GM18858 (cell line): ENCODE measurements around the gene R3HDM1.
"Not testable (repeated sequence)": the region's sequence is repeated elsewhere in the genome, so short reads cannot be mapped to it uniquely, and the experiment has no call there.

Experiments
- ATAC-seq: cut with Tn5 transposase; IDR thresholded peaks from one replicate; pipeline ENCODE4 v1.9.1; 2021; ENCODE audit not compliant: unreplicated experiment

The R3HDM1 gene

DNA sequence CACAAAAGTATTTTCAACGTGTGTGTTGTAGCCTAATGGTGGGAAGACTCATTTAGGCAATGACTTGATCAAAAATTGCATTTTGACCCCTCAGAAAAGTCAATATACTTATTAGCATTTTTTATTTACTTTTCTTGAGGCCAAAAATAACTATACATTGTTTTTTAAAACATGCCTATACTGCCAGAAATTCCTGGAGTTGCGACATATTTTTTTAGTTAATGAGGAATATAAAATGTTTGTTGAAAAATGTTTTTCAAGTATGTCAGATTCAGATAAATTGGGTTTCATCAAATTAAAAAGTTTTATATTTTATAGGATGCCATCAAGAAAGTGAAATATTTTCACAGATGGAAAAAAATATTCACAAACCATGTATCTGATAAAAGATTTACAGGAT lies 39.6 kb downstream of the R3HDM1 start:
- no peak for ATAC-seq

DNA sequence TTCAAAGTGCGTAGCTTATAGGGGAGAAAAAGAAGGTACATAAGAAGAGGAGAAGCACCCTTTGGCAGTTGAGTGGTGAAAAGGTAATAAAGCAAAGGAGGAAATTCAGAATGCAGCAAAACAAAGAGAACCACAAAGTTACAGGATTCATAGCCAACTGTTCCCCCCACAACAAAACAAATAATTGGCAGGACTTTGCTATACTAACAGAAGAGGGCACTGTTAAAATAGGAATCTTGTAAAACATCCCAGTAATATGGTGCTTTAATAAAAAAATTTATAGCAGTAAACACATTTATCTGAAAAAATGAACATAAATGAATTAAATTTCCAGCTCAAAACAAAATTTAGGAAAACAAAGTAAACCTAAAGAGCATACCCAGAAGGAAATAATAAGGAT lies 42.3 kb downstream of the R3HDM1 start:
- ATAC-seq, result no peak

DNA sequence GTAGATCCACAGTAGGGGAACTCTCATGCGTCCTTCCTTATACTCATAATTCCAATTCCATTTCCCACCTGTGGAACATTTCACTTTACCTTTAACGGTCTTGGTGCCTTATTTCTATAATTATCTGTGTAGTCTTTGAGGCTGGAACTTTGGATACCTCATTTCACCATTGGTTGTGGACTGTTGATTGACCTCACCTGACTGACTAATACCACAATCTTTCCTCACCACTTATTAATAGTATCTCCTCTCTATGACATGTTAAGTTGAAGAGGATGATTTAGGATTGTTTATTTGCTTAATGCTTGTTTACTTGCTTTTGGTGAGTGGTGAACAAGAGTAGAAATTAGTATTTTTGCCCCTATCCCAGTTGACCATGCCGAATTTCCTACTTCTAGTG lies 50.0 kb downstream of the R3HDM1 start:
- ATAC-seq, result no peak

DNA sequence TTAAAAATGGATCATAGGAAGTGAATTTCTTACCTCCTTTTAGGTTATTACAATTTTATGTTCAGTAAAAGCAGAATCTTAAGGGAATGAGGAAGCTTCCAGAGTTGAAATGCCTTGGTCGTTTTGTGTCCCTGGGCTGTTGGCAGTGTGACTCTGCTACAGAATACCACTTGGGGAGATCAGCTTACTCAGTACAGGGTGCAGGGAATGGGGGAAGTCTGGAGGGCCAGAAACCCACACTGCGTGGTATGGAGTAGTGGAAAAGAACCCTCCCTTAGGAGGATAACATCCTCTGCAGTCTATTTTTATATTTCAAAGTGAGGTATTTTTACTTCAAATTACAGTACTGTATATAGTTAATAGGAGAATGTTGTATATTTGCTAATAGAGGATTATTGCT lies 51.1 kb downstream of the R3HDM1 start:
- no peak for ATAC-seq

DNA sequence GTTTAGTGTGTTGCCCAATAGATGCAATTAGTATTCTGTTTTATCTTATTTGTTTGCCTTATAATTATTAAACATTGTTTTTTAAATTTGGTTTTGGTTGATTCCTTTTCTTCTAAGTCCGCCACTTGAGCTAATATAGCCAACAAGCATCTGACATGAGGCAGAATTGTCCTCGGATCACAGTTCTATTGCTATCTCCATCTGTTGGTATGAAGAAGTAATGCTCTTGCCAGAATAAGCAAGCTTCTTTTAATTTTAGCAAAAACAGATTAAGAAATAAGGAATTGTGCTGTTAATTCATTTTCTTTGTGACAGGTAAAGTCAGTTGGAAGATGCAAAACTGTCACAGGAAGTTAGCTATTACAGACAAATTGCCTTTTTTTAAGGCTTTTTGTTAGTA lies 54.3 kb downstream of the R3HDM1 start:
- no peak for ATAC-seq

DNA sequence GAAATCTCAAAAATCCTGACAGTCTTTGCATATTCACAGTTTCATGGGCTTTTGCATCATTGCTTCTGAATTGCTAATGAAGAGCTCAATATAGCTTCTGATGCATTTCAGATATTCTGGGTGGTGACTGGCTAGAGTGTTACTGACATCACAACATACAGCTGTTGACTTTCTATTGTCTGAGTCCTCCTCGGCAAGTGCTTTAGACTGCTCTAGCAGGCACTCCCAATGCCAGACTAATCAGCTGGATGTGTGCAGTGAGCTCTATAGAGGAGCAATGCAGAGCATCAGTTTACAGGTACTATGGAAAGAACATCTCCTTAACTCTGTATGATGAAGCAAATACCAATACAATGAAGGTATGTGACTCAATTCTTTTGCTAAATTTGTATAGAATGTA lies 54.9 kb downstream of the R3HDM1 start:
- ATAC-seq, result peak; percentile 50

DNA sequence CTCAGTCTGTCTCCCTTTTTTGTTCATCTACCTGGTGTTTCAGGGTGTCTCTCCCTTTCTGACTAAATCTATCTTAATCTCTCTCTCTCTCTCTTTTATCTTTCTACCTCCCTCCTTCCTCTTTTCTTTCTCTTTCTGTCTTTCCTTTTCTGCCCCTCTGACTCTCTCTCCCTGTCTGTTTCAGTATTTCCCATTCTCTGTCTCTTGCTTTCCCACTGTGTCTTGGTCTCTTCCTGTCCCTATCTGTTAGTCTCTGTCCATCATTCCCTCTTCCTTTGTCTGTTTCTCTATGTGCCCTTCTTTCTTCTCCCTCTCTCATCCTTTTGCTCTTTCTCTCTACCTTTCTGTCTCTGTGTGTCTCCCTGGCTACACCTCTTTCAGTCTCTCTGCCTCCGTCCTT lies 56.7 kb downstream of the R3HDM1 start:
- ATAC-seq, result no peak

DNA sequence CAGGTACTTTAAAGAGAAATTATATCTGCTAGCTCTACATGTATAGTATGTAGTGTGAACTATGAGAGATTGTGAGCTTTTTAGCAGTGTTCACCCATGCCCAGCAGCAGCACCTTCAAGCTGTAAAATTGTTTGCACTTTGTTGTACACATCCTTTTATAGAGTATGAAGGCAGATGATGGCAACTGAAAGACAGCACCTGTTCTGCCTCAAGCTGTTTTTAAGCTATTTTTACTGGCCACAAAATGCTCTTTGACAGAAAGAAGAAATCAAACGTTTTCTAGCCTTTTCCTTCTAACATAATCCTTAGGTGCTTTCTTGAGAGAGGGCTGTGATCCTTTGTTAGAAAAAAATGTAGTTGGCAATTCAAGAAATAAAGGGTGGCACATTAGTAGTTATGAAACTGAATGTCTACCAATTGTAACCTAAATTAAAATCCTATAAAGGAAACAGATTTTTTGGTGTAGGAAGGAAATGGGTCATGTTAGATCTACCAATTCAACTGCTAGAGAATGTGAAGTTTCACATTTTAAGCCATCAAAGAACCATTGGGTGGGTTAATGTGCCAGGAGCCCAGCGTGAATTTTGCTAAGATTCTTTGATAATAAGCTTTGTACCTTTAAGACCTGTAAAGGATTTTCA lies 59.5 kb downstream of the R3HDM1 start:
- ATAC-seq, result peak; percentile 40

DNA sequence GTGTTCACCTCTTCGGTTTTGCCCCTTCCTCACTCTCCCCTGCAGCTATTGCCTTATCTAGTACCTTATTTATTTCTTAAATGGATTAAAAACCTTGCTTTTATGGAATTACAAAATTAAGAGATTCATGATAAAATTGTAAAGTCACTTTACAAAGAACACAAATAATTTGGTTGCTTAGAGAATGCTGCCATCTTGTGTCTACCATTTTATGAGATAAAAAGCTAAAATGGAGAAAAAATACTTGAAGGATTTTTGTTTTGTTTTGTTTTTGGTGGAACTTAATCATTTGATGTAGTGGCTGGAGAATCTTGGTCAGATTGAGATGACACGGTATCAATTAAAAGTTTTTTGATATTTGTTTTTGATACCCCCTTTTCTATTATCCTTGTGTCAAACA lies 69.6 kb downstream of the R3HDM1 start:
- no peak for ATAC-seq

DNA sequence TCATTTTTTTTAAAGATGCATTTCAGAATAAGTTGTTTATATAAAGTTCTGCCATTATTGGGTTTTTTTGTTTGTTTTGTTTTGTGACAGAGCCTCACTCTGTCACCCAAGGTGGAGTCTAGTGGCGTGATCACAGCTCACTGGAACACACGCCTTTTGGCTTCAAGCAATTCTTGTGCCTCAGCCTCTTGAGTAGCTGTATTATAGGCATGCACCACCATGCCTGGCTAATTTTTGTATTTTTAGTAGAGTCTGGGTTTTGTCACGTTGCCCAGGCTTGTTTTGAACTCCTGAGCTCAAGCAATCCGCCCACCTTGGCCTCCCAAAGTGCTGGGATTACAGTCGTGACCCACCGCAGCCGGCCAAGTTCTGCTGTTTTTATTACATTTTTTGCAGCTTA lies 72.3 kb downstream of the R3HDM1 start:
- ATAC-seq, result no peak

DNA sequence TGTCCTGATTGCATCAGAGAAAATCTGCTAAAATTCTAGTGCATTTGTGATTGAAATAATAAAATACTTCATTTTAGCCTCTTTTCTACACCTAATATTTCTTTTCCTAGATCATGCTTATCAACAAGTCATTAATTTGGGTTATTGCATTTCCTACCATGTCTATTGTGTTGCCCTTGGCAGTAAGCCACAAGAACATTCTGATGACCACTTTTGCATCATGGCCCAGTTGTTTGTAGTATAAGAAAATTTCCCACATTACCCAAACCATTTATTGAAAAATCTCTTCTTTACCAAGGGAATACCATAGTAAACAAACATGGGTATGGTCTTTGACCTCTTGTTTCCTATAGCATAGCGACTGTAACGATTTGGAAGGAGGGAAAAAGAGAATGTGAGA lies 76.3 kb downstream of the R3HDM1 start:
- no peak for ATAC-seq

DNA sequence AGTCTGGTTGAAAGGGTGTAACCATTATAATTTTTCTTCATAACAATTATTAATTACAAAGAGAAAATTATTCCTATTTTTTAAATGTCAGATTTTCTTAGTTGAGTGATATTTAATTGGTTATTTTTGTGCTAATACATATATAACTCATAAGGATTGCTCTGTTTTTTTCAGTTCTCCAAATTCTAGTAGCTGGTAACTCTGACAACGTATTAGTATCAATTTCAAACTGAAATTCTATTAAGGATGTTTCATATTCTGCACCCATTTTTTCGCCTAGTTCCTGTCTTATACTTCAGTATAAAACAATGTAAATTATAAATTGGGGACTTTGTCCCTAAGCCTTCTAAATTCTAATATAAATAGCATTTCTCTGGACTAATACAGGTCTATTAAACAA lies 81.0 kb downstream of the R3HDM1 start:
- ATAC-seq, result no peak

DNA sequence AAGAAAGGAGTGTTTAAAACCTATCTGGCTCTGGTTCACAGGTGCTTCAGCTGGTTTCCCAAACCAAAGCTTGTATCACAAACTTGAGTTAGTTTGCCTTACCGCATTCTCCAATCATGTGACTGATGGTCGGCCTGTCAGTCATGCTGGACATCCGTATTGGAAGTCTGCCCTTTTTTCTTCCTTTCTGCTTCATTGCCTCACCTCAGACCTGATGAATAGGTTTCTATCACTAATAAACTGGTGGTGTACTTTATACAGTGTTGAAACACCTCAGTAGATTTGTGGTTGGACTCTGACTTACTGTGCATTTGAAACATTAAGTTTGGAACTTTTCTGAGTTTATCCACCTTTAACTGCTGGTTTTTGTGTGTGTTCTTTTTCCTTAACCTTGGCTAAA lies 84.1 kb downstream of the R3HDM1 start:
- no peak for ATAC-seq

DNA sequence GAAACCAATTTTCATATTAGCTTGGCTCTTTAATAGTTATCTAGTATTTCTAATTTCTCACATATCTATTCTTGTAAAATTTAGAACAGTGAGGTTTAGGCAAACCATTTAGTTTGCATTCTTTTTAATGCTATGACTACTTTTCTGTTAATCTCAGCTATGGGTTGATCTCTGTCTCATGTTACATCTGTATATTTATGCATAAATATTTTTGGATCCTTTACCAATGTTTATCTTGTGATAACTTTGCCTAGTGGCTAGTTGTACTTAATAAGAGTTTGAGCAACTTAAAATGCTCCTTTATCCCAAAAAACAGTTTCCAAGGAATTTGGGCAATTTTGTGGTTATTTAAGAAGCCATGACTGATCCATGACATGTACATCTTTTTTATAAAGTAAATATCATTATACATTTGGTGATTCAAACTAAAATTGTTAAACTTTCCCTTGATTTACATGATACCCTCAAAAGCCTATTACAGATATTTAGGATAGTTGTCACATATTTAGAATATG lies 86.3 kb downstream of the R3HDM1 start:
- ATAC-seq, result no peak

DNA sequence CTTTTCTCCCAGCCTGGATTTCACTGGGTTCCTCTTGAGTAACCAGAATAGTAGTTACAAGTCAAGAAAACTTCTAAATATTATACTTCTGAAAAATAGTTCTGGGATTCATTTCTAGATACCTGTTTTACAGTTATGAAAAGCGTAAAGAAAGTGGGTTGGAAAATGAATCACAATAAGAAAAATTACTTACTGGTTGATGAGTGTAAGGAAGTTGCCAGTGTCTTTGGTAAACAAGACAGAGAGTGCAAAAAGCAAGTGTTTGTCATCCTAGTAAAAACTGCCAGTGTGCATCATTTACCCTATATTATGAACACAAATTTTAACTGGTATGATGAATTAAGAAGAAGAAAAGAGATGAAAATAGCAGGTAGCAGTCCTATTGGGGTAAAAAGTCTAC lies 88.9 kb downstream of the R3HDM1 start:
- no peak for ATAC-seq

DNA sequence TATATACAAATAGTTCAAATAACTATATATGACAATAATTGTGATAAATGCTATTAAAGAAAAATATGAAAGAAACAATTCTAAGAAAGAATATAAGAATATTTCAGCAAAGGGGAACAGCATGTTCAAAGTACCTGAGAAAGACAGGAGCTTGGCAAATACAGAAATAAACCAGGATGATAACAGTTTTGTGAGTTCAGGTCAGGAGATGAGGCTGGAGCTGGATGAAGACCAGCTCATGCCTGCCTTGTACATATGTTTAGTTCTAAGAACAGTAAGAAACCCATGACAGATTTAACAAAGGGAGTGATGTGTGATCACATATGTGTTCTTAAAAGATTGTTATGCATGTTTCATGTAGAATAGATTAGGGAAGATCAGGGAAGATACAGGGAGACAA lies 98.2 kb downstream of the R3HDM1 start:
- no peak for ATAC-seq

DNA sequence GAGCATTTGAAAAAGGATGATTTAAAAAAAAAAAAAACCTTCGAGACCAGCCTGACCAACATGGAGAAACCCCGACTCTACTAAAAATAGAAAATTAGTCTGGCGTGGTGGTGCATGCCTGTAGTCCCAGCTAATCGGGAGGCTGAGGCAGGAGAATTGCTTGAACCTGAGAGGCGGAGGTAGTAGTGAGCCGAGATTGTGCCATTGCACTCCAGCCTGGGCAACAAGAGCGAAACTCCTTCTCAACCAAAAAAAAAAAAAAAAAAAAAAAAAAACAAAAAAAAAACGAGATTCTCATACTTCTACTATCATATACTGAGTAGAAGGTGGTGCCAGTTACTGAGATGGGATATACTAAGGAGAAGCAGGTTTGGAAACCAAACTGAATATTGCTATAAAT lies 98.8 kb downstream of the R3HDM1 start:
- not testable (repeated sequence) for ATAC-seq

DNA sequence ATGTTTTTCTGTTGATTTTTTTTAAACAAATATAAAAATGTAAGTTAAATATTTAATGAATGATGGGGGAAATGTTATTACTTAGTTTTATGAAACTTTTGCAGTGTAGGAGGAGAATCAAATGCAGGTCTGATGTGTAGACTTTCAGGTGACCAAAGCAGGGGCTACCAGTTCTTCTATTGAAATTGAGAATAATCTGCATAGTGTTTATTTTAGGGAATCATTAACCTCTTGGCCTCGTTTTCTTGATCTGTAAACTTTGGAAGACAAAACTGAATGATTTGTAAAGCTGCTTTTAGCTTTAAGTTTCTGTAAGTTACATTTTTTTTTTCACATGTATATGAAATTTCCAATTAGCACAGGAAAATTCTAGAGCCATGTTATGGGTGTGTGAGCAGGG lies 99.2 kb downstream of the R3HDM1 start:
- ATAC-seq, result no peak

DNA sequence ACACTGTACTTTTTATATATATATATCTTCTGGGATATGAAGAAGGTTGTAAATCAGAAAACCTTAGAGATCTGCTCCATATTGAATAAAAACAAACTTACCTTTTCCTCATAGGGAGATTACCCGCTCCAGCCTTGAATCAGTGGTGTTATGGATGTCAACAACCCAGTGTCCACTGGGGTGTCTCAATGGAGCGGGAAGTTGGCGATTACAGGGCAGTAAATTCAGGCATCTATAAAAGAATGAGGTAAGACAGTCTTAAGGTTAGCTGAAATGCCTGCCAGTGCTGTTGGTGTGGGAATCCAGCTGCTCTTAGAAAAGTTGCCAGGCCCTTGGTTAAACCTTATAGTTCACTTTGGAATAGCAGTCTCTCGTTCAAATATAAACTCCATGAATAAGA lies 102.3 kb downstream of the R3HDM1 start:
- no peak for ATAC-seq

DNA sequence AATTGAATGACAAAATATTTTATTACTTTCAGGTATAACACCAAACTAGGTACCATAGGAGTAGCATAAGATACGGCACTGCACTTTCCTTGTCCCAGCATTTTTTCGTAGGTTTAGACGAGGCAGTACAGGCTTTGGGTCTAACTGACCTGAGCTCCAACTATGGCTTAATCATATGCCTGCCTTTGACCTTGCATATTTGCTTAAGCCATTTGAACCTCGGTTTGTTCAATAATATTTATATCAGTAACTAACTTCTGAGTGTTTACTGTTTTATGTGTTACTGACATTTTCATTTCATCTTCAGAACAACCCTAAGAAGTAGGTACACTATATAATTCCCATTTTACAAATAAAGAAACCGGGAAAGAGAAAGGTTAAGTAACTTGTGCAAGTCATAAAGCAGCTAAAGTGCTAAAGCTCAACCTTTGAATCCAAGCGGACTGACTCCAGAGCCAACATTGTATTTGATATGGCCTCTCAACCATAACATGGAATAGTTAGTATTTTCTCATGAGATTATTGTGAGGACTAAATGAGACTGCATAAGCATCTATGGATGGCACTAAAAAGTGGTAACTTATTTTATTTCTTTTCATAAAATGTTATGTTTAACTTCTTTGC lies 104.0 kb downstream of the R3HDM1 start:
- no peak for ATAC-seq

DNA sequence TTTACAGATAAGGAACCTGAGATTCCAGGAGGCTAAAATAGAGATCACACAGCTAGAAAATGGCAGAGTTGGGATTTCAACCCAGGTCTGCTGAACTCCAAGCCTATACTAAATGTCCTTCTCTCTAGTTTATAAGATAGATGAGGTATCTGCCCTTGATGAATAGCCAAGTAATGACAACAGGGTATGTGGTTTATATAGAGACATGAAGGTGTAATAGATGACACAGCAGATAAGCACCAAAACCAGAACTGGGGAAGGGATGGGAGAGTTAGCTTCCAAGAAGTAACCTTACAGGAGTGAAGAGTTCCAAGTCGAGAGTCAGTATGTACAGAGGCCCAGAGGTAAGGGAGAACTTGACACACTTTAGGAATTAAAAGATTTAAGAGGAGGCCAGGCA lies 105.7 kb downstream of the R3HDM1 start:
- ATAC-seq, result no peak

DNA sequence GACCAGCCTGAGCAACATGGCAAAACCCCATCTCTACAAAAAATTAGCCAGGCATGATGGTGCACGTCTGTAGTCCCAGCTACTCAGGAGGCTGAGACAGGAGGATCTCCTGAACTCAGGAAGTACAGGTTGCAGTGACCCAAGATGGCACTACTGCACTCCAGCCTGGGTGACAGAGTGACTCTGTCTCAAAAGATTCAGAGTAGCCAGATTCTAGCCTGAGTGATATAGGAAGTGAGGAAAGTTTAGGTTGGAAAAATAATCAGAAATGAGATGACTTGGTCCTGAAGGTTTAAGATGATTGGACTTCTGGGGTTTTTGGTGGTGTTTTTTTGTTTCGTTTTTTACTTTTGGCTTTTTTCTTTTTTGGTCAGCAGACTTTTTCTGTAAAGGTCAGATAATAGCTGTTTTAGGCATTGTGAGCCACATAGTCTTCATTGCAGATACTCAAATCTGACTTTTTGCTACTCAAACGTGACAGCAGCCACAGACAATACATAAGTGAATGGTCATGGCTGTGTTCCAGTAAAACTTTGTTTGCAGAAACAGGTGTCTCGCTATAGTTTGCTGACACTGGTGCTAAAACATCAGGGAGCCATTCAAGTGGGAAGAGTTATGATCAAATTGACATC lies 106.3 kb downstream of the R3HDM1 start:
- ATAC-seq, result peak; percentile 78

DNA sequence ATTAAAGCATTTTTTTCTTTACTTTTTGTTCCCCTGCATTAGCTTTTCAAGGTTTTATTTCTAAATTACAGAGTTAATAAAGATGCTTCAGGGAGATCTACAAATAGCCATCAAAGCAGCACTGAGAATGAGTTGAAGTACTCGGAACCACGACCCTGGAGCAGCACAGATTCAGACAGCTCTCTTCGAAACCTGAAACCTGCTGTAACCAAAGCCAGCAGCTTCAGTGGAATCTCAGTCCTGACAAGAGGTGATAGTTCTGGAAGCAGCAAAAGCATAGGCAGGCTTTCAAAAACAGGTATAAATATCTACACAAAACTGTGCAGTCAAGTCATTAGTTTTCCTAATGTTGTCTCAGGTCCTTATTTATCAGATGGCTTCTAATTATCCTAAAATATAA lies 107.5 kb downstream of the R3HDM1 start:
- ATAC-seq, result no peak
